Epithelial cell of esophagus (primary cell): ENCODE measurements around the gene P2RY4.

Experiments used
- DNase-seq: peaks from one replicate; pipeline ENCODE4 v3.0.0; 2010; ENCODE audit warnings: low read depth
- H3K4me3 ChIP-seq: 2 replicates; pipeline ENCODE4 v1.5.1; 2011; ENCODE audit warnings: mild to moderate bottlenecking, low read length, control low read depth
- TF ChIP-seq, protein P1 (sequence below): IDR thresholded peaks from 2 replicates; pipeline ENCODE4 v1.5.1; 2011; ENCODE audit warnings: low read depth, mild to moderate bottlenecking, low read length, control low read depth, inconsistent platforms; ENCODE audit not compliant: insufficient read depth; ENCODE audit errors: missing control alignments

Gene P2RY4

DNA sequence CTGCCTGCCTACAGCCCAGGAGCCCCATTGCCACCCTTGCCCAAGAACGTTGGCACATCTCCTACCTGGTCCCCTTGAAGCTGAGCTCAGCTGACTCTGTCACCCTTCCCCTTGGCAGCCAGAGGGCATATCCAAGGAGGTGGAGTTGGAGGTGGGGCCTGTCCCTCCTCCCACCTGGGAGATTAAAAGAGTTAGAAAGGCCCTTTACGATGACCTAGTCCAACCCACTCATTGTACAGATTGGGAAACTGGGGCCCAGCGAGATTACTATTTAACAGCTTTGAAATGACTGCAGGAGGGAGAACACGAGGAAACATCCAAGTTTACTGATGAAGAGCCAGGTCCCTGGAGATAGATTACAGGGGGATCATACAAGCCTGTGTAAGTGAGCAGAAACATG lies at the start of gene P2RY4:
Gene P2RY4 (minus strand): TSS at position 101 of the 400 bp plus-strand sequence. CDS start 580 bp downstream, outside the sequence.
- no peak within 1 kb of the TSS for H3K4me3 ChIP-seq
- TF ChIP-seq, protein P1, sequence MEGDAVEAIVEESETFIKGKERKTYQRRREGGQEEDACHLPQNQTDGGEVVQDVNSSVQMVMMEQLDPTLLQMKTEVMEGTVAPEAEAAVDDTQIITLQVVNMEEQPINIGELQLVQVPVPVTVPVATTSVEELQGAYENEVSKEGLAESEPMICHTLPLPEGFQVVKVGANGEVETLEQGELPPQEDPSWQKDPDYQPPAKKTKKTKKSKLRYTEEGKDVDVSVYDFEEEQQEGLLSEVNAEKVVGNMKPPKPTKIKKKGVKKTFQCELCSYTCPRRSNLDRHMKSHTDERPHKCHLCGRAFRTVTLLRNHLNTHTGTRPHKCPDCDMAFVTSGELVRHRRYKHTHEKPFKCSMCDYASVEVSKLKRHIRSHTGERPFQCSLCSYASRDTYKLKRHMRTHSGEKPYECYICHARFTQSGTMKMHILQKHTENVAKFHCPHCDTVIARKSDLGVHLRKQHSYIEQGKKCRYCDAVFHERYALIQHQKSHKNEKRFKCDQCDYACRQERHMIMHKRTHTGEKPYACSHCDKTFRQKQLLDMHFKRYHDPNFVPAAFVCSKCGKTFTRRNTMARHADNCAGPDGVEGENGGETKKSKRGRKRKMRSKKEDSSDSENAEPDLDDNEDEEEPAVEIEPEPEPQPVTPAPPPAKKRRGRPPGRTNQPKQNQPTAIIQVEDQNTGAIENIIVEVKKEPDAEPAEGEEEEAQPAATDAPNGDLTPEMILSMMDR, result no peak
- no peak for DNase-seq

DNA sequence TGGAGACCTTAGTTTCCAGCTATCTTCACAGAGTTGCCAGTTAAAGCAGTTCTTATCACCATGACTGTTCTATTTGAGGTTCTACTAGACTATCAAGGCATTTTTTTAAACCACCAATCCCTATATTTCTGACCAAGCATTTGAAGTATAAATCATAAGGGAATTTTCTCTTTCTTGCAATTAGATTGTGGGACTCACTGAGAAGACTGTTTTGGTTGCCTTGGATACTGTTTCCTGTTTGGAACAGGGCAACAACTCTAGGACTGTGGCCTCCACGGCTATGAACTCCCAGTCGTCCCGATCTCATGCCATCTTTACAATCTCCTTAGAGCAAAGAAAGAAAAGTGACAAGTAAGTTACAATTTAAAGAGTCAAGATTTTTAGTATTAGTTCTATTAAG lies 41.7 kb upstream of the P2RY4 start:
- DNase-seq, result no peak
- TF ChIP-seq, protein P1, result no peak
- no peak overlapping the region for H3K4me3 ChIP-seq

DNA sequence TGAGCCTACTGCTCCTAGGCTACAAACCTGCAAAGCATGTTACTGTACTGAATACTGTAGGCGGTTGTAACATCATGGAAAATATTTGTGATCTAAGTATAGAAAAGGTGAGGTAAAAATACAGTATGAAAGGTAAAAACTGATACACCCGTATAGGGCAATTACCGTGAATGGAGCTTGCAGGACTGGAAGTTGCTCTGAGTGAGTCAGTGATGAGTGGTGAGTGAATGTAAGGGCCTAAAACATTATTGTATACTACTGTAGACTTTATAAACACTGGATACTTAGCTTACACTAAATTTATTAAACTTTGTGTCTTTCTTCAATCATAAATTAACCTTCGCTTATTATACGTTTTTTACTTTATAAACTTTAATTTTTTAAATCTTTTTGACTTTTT lies 33.6 kb upstream of the P2RY4 start:
- TF ChIP-seq, protein P1, result no peak
- no peak overlapping the region for H3K4me3 ChIP-seq
- DNase-seq, result peak; percentile 61

DNA sequence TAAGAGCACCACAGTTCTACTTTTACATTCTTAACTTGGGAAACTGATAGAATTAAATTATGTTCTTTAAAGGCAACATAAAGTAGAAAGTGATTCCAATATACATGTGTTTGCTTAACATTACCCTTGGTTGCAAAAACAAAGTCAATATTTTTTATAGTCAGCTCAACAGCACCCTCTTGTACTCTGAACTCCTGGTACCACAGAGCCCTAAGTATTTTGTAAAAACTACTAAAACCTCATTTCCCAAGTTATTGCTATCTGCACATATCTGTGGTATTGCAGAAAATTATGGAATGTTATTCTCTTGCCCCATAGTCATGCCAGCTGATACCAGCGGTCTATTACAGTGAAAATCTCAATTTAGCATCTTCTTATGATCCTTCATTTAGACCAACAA lies 32.8 kb upstream of the P2RY4 start:
- DNase-seq, result no peak
- TF ChIP-seq, protein P1, result no peak

GRCh38 chrX:70289793-70290770 lies 30.1 kb upstream of the P2RY4 start, which contains the start of the genes KIF4A and PDZD11:
TSS of gene KIF4A (plus strand) at chrX:70290104. CDS start at chrX:70290459, 355 bp downstream.
TSS of gene PDZD11 (minus strand) at chrX:70289927. CDS start at chrX:70289341, 586 bp downstream.
- peak within 1 kb of the TSS; percentile 77 for H3K4me3 ChIP-seq
- TF ChIP-seq, protein P1, result no peak
- peak; percentile 83 for DNase-seq

More for the DNA sequence above, 32.8 kb upstream of the P2RY4 start:
- no peak overlapping the region for H3K4me3 ChIP-seq

DNA sequence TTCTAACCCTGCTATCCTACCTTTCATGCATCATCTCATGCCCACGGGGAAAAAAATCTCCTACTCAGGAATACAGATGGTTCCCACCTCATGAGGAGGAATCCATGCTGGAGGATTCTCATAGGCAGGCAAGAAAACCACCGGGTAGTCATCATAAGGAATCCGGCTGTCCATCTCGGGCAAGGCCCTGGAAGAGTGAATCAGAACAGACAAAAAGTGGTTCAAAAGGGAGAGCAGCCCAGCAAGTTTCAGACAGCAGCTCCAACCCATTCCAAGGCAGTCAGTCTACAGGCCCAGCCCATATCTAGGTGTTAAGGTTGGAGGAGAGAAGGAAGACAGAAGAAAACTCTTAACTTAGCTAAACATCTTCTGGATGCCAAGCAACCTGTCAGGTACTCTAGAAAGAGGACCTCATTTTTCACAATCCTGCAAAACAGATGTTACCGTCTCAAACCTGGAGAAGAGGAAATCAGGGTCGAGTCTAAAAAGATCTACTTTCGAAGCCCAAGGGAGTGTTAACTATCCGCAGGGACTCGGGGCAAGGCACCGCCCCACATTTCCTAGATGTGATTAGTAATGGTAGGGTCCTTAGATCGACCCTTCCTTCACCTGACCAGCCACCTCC lies 29.3 kb upstream of the P2RY4 start:
- TF ChIP-seq, protein P1, result no peak
- peak; percentile 31 for DNase-seq
- peak overlapping the region; percentile 77 for H3K4me3 ChIP-seq
